Measurements from ENCODE around the gene NDUFA12.
A peak's percentile ranks its signal among the peaks of the same experiment; 100 is the strongest.

Gene NDUFA12

GRCh38 chr12:94951071-94951934, 52.2 kb downstream of the NDUFA12 start:
- peaks cover 11% of the 10 kb centered on the region for H3K4me1 ChIP-seq (ENCODE audit: insufficient read depth, low read length)
- no peaks in the 10 kb centered on the region for H3K27me3 ChIP-seq (ENCODE audit: insufficient read depth, low read length)
- no peaks in the 10 kb centered on the region for H3K36me3 ChIP-seq (ENCODE audit: insufficient read depth, low read length)
- peak overlapping the region; percentile 53 for H2AFZ ChIP-seq (ENCODE audit: low read depth, low read length)
- no peak overlapping the region for H3K4me3 ChIP-seq (ENCODE audit: low read length)
- no peaks in the 10 kb centered on the region for H3K9me3 ChIP-seq (ENCODE audit: low read length)

- no peaks in the 10 kb centered on the region for H3K36me3 ChIP-seq (ENCODE audit: insufficient read depth, low read length)
- H3K4me1 ChIP-seq (ENCODE audit: insufficient read depth, low read length) = peaks cover 11% of the 10 kb centered on the region
- H3K9me3 ChIP-seq (ENCODE audit: low read length) = peaks cover 1% of the 10 kb centered on the region
- H3K27me3 ChIP-seq (ENCODE audit: insufficient read depth, low read length) = no peaks in the 10 kb centered on the region
- no peak overlapping the region for H3K4me3 ChIP-seq (ENCODE audit: low read length)
- no peak overlapping the region for H2AFZ ChIP-seq (ENCODE audit: low read depth, low read length)
These were observed 55.2 kb downstream of the NDUFA12 start for GRCh38 chr12:94948232-94948810.

GRCh38 chr12:94942663-94943062, 60.8 kb downstream of the NDUFA12 start:
- Histone ChIP-seq H3K4me1 (ENCODE audit: insufficient read depth, low read length) (peaks cover 8% of the 10 kb centered on the region), H3K9me3 (ENCODE audit: low read length) (peaks cover 1% of the 10 kb centered on the region), H3K36me3 (ENCODE audit: insufficient read depth, low read length) (no peaks in the 10 kb centered on the region), H3K4me3 (ENCODE audit: low read length) (no peak overlapping the region), H3K27me3 (ENCODE audit: insufficient read depth, low read length) (no peaks in the 10 kb centered on the region), H2AFZ (ENCODE audit: low read depth, low read length) (no peak overlapping the region)

GRCh38 chr12:94941440-94941862, 62.0 kb downstream of the NDUFA12 start:
- no peaks in the 10 kb centered on the region for H3K36me3 ChIP-seq (ENCODE audit: insufficient read depth, low read length)
- no peak overlapping the region for H2AFZ ChIP-seq (ENCODE audit: low read depth, low read length)
- H3K4me1 ChIP-seq (ENCODE audit: insufficient read depth, low read length) = peaks cover 8% of the 10 kb centered on the region
- no peak overlapping the region for H3K4me3 ChIP-seq (ENCODE audit: low read length)
- H3K27me3 ChIP-seq (ENCODE audit: insufficient read depth, low read length) = no peaks in the 10 kb centered on the region
- peaks cover 1% of the 10 kb centered on the region for H3K9me3 ChIP-seq (ENCODE audit: low read length)

- Histone ChIP-seq H3K36me3 (ENCODE audit: insufficient read depth, low read length) (no peaks in the 10 kb centered on the region), H2AFZ (ENCODE audit: low read depth, low read length) (no peak overlapping the region), H3K27me3 (ENCODE audit: insufficient read depth, low read length) (no peaks in the 10 kb centered on the region), H3K4me1 (ENCODE audit: insufficient read depth, low read length) (peaks cover 8% of the 10 kb centered on the region), H3K9me3 (ENCODE audit: low read length) (peaks cover 1% of the 10 kb centered on the region), H3K4me3 (ENCODE audit: low read length) (no peak overlapping the region)
These were observed 62.7 kb downstream of the NDUFA12 start for GRCh38 chr12:94940771-94941170.

- no peak overlapping the region for H3K4me3 ChIP-seq (ENCODE audit: low read length)
- no peaks in the 10 kb centered on the region for H3K27me3 ChIP-seq (ENCODE audit: insufficient read depth, low read length)
- H3K4me1 ChIP-seq (ENCODE audit: insufficient read depth, low read length) = peaks cover 8% of the 10 kb centered on the region
- no peak overlapping the region for H2AFZ ChIP-seq (ENCODE audit: low read depth, low read length)
- H3K9me3 ChIP-seq (ENCODE audit: low read length) = no peaks in the 10 kb centered on the region
- no peaks in the 10 kb centered on the region for H3K36me3 ChIP-seq (ENCODE audit: insufficient read depth, low read length)
These were observed 64.9 kb downstream of the NDUFA12 start for GRCh38 chr12:94938583-94938982.

- no peaks in the 10 kb centered on the region for H3K36me3 ChIP-seq (ENCODE audit: insufficient read depth, low read length)
- H3K4me1 ChIP-seq (ENCODE audit: insufficient read depth, low read length) = no peaks in the 10 kb centered on the region
- H3K9me3 ChIP-seq (ENCODE audit: low read length) = no peaks in the 10 kb centered on the region
- H2AFZ ChIP-seq (ENCODE audit: low read depth, low read length) = no peak overlapping the region
- no peaks in the 10 kb centered on the region for H3K27me3 ChIP-seq (ENCODE audit: insufficient read depth, low read length)
- H3K4me3 ChIP-seq (ENCODE audit: low read length) = no peak overlapping the region
These were observed 72.7 kb downstream of the NDUFA12 start for GRCh38 chr12:94930772-94931171.

- Histone ChIP-seq H3K27me3 (ENCODE audit: insufficient read depth, low read length) (no peaks in the 10 kb centered on the region), H2AFZ (ENCODE audit: low read depth, low read length) (no peak overlapping the region), H3K4me1 (ENCODE audit: insufficient read depth, low read length) (no peaks in the 10 kb centered on the region), H3K4me3 (ENCODE audit: low read length) (no peak overlapping the region), H3K36me3 (ENCODE audit: insufficient read depth, low read length) (no peaks in the 10 kb centered on the region), H3K9me3 (ENCODE audit: low read length) (no peaks in the 10 kb centered on the region)
These were observed 73.3 kb downstream of the NDUFA12 start for GRCh38 chr12:94930216-94930654.

GRCh38 chr12:94929780-94930179, 73.7 kb downstream of the NDUFA12 start:
- H3K27me3 ChIP-seq (ENCODE audit: insufficient read depth, low read length) = no peaks in the 10 kb centered on the region

GRCh38 chr12:94925729-94926128, 77.8 kb downstream of the NDUFA12 start:
- H3K36me3 ChIP-seq (ENCODE audit: insufficient read depth, low read length) = no peaks in the 10 kb centered on the region
- no peaks in the 10 kb centered on the region for H3K9me3 ChIP-seq (ENCODE audit: low read length)
- no peaks in the 10 kb centered on the region for H3K27me3 ChIP-seq (ENCODE audit: insufficient read depth, low read length)
- H2AFZ ChIP-seq (ENCODE audit: low read depth, low read length) = no peak overlapping the region
- no peaks in the 10 kb centered on the region for H3K4me1 ChIP-seq (ENCODE audit: insufficient read depth, low read length)
- H3K4me3 ChIP-seq (ENCODE audit: low read length) = no peak overlapping the region

More at GRCh38 chr12:94929780-94930179, 73.7 kb downstream of the NDUFA12 start:
- no peaks in the 10 kb centered on the region for H3K9me3 ChIP-seq (ENCODE audit: low read length)
- H2AFZ ChIP-seq (ENCODE audit: low read depth, low read length) = no peak overlapping the region
- H3K4me3 ChIP-seq (ENCODE audit: low read length) = no peak overlapping the region
- no peaks in the 10 kb centered on the region for H3K36me3 ChIP-seq (ENCODE audit: insufficient read depth, low read length)
- H3K4me1 ChIP-seq (ENCODE audit: insufficient read depth, low read length) = no peaks in the 10 kb centered on the region

GRCh38 chr12:94925206-94925605, 78.3 kb downstream of the NDUFA12 start:
- Histone ChIP-seq H2AFZ (ENCODE audit: low read depth, low read length) (no peak overlapping the region), H3K36me3 (ENCODE audit: insufficient read depth, low read length) (no peaks in the 10 kb centered on the region), H3K27me3 (ENCODE audit: insufficient read depth, low read length) (no peaks in the 10 kb centered on the region), H3K9me3 (ENCODE audit: low read length) (no peaks in the 10 kb centered on the region), H3K4me1 (ENCODE audit: insufficient read depth, low read length) (no peaks in the 10 kb centered on the region), H3K4me3 (ENCODE audit: low read length) (no peak overlapping the region)

GRCh38 chr12:94922561-94922960, 80.9 kb downstream of the NDUFA12 start:
- Histone ChIP-seq H3K4me3 (ENCODE audit: low read length) (no peak overlapping the region), H3K9me3 (ENCODE audit: low read length) (no peaks in the 10 kb centered on the region), H3K36me3 (ENCODE audit: insufficient read depth, low read length) (no peaks in the 10 kb centered on the region), H2AFZ (ENCODE audit: low read depth, low read length) (no peak overlapping the region), H3K27me3 (ENCODE audit: insufficient read depth, low read length) (no peaks in the 10 kb centered on the region), H3K4me1 (ENCODE audit: insufficient read depth, low read length) (no peaks in the 10 kb centered on the region)

Data from neuron (in vitro differentiated cells).